Ishikawa (cell line): ENCODE results near the gene PAEP.

ENCODE experiments used
- CEBPB ChIP-seq: IDR thresholded peaks from 2 replicates; pipeline ENCODE4 v1.6.1; 2012
- CREB1 ChIP-seq: IDR thresholded peaks from 2 replicates; pipeline ENCODE4 v1.6.1; 2012; ENCODE audit warnings: low read depth
- EGR1 ChIP-seq: IDR thresholded peaks from 2 replicates; pipeline ENCODE4 v1.6.1; 2012
- EP300 ChIP-seq: IDR thresholded peaks from 2 replicates; pipeline ENCODE4 v1.6.1; 2012; ENCODE audit warnings: borderline replicate concordance
- FOXM1 ChIP-seq: IDR thresholded peaks from 2 replicates; pipeline ENCODE4 v1.6.1; 2012; ENCODE audit warnings: low read depth, borderline replicate concordance
- MAX ChIP-seq: IDR thresholded peaks from 2 replicates; pipeline ENCODE4 v1.6.1; 2012
- NFIC ChIP-seq: IDR thresholded peaks from 2 replicates; pipeline ENCODE4 v1.6.1; 2012
- RAD21 ChIP-seq: IDR thresholded peaks from 2 replicates; pipeline ENCODE4 v1.6.1; 2012; ENCODE audit warnings: low read depth
- REST ChIP-seq: IDR thresholded peaks from 2 replicates; pipeline ENCODE4 v1.6.1; 2012; ENCODE audit warnings: low read depth, mild to moderate bottlenecking
- TAF1 ChIP-seq: IDR thresholded peaks from 2 replicates; pipeline ENCODE4 v1.6.1; 2012; ENCODE audit warnings: low read depth, mild to moderate bottlenecking
- TCF12 ChIP-seq: IDR thresholded peaks from 2 replicates; pipeline ENCODE4 v1.6.1; 2012; ENCODE audit warnings: low read depth
- TEAD4 ChIP-seq: IDR thresholded peaks from 2 replicates; pipeline ENCODE4 v1.6.1; 2012
- USF1 ChIP-seq: IDR thresholded peaks from 2 replicates; pipeline ENCODE4 v1.6.1; 2012
- YY1 ChIP-seq: IDR thresholded peaks from 2 replicates; pipeline ENCODE4 v1.6.1; 2012; ENCODE audit warnings: low read depth
- ZBTB7A ChIP-seq: IDR thresholded peaks from 2 replicates; pipeline ENCODE4 v1.6.1; 2012; ENCODE audit warnings: low read depth

Gene PAEP

GRCh38 chr9:135573124-135573523 lies 11.6 kb downstream of the PAEP start:
- TF ChIP-seq CEBPB (no peak), USF1 (no peak), TAF1 (no peak), CREB1 (no peak), FOXM1 (no peak), RAD21 (no peak), TCF12 (no peak), EP300 (no peak)

GRCh38 chr9:135574331-135574730 lies 12.8 kb downstream of the PAEP start:
- TF ChIP-seq TCF12 (no peak), FOXM1 (no peak), YY1 (no peak), TEAD4 (no peak), TAF1 (no peak), ZBTB7A (no peak), MAX (no peak), CREB1 (no peak), EGR1 (no peak), CEBPB (no peak), EP300 (no peak)

- TF ChIP-seq TCF12 (no peak), USF1 (no peak), ZBTB7A (no peak), REST (no peak), CREB1 (no peak)
Observed at GRCh38 chr9:135574943-135575342, 13.4 kb downstream of the PAEP start.

GRCh38 chr9:135575995-135576631 lies 14.6 kb downstream of the PAEP start:
- TF ChIP-seq USF1 (no peak), NFIC (no peak), TCF12 (no peak), FOXM1 (no peak), EP300 (no peak), TEAD4 (no peak), ZBTB7A (no peak), REST (no peak), YY1 (no peak), CEBPB (no peak), MAX (no peak), RAD21 (no peak), CREB1 (no peak), EGR1 (no peak)

- TF ChIP-seq RAD21 = no peak
- no peak for TF ChIP-seq CREB1
- no peak for TF ChIP-seq TAF1
- TF ChIP-seq REST = no peak
Observed at GRCh38 chr9:135577256-135577655, 15.7 kb downstream of the PAEP start.
